Raji (cell line): ENCODE data around the gene RUFY1.

Source experiments
- POLR2A ChIP-seq: IDR thresholded peaks from 2 replicates; pipeline ENCODE4 v1.6.1; 2011; ENCODE audit warnings: low read depth, low read length, control low read depth; ENCODE audit not compliant: insufficient read depth

Gene RUFY1, protein sequence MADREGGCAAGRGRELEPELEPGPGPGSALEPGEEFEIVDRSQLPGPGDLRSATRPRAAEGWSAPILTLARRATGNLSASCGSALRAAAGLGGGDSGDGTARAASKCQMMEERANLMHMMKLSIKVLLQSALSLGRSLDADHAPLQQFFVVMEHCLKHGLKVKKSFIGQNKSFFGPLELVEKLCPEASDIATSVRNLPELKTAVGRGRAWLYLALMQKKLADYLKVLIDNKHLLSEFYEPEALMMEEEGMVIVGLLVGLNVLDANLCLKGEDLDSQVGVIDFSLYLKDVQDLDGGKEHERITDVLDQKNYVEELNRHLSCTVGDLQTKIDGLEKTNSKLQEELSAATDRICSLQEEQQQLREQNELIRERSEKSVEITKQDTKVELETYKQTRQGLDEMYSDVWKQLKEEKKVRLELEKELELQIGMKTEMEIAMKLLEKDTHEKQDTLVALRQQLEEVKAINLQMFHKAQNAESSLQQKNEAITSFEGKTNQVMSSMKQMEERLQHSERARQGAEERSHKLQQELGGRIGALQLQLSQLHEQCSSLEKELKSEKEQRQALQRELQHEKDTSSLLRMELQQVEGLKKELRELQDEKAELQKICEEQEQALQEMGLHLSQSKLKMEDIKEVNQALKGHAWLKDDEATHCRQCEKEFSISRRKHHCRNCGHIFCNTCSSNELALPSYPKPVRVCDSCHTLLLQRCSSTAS

DNA sequence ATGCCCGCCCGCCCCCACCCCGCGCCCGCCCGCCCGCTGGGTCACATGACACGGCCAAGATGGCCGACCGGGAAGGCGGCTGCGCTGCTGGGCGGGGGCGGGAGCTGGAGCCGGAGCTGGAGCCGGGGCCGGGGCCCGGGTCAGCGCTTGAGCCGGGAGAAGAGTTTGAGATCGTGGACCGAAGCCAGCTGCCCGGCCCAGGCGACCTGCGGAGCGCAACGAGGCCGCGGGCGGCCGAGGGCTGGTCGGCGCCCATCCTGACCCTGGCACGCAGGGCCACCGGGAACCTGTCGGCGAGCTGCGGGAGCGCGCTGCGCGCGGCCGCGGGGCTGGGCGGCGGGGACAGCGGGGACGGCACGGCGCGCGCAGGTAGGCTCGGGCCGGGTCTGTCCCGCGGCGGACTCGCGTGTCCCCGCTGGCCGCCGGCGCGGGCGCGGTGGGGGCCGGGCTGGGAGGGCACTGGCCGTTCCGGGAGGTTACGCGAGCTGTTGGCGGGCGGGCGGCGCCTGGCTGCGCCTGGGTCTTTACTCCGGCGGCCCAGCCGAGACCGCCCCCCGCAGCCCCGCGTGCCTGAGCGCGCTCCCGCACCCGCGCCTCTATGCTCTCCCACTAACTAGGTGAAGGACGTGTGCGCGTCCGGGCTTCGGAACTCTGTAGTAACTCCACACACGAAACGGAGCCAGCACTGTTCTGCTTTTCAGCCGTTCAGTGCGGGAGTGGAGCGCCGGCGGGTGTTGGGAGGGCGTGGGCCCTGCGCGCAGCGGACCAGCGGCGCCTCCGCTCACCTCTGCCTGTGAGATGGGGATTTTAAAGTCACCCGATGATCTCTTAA is at the start of gene RUFY1:
Gene RUFY1, plus strand, starts transcription at position 44 of the 832 bp plus-strand sequence. Its CDS starts 16 bp downstream, at position 60.
- peak; percentile 77 for TF ChIP-seq POLR2A

DNA sequence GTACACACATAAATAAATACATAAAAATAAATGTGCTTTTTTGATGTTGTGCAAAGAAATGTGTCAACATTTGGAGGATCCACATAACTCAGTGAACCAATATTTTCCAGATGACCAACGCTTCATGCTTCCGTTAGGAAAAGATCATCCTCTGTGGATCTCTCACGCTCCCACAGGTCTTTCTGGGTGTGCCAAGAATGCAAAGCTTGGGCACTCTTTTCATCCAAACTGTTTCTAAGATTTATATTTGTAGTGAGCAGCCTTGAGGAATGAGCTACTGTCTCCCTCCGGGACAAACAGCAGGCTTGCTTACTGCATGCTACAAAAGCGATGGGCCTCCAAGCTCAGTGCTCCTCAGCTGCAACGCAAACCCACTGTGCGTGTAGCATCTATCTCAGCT is 46.2 kb upstream of the RUFY1 start:
- no peak for TF ChIP-seq POLR2A

DNA sequence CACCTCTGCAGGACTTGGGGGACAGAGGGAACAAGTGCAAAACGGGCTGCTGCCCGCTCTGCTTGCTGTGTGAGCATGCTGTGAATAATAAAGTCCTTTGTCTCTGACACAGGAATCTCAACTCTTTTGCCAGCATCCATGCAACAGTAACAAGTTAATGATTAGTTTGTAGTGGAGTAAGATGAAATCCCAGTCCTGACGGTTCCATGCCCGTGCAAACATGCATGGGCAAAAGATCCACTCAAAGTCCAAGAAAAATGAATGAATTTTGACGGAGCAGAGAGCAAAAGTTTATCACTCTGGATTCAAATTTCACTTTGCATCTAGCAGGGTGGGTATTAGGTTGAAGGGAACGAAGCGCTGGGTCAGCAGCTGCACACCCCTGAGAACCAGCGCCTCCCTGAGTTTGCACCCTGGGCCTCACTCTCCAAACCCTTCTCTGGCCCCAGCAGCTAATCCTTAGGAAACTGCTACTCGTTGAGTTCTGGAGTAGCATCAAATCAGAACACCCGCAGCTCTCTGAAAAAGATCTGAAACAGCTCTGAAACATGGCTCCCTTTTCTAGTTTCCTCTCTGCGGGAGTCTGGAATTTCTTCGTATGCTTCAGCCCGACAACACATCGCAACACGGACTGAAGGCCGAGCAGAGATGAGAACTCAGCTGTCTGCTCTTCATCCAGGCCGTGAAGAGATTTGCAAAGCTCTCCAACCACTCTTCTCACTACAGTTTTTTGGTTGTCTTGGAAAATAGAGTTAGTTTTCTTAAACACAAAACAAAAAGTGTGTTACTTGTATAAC is 45.6 kb upstream of the RUFY1 start:
- no peak for TF ChIP-seq POLR2A

DNA sequence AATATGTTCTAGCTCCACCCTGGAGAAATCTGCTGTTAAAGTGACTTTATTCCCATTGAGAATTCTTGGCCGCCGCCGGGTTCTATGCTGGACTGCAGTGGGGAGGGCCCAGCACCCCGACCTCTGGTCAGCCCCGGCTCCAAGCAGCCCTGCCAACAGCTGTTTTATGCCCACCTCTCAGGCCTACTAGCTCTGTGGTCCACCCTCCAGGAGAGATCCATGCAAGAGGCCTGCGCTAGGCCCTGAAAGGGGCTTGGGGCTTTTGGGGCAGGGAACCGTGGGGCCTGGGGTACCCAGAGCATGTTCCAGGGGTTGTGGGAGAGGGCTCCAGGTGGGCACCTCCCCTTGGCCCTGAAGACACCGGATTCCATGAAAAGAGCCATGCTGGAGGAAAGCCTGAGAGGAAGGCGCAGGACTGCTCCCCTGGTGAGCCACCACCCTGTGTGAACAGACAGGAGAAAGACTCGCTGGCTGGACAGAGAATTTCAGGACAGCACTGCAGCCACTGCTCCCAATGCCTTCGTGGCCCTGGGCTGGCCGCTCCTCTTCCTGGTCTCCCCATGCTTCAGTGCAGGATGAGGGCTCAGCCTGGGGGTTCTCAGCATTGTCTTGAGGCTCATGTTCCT is 44.6 kb upstream of the RUFY1 start:
- no peak for TF ChIP-seq POLR2A

DNA sequence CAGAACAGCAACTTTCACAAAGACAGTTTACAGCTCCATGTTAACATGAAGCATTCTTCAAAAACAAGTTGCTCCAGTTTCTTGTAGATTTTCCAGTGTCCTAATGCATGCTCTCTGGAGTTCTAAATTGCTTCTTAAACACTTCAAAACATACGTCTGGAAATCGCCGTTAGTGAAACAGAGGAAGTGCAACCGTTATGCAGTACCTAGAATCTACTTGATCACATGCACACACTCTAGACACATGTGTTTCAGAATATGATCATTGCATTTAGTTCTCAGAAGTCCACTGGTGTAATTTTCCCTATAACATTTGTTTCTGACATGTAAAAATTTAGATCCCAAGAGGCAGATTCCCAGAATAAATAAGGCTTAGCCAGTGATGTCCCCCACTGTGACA is 41.1 kb upstream of the RUFY1 start:
- no peak for TF ChIP-seq POLR2A

DNA sequence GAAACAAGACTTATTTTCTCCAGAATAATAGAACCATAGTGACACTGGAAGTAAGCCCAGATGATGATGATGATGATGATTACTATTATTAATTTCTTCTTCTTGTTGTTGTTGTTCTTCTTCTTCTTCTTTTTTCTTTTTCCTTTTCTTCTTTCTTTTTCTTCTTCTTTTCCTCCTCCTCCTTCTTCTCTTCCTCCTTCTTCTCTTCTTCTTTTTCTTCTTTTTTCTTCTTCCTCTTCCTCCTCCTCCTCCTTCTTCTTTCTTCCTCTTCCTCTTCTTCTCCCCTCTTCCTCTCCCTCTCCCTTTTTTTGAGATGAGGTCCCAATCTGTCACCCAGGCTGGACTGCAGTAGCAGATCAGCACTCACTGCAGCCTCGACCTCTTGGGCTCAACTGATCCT is 40.5 kb upstream of the RUFY1 start:
- no peak for TF ChIP-seq POLR2A

DNA sequence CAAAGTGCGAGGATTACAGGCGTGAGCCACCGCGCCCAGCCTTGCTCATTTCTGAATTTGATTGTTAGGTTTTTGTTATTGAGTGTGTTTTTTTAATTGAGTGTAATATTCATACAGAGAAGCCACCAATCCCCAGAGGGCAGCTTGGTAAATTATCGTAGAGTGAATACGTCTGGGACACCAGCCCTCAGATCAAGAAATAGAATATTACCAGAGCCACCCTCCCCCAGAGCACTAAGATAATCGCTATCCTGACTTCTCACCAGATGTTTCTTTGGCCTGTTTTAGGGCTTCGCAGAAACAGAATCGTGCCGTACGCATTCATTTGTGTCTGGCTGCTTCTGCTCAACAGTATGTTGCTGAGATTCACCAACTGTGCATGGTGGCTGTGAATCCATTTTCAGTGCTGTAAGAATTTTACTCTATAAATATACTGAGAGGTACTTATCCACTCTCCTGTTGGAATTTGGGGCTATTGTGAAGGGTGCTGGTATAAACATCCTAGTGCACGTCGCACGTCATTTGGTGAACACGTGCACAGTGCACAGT is 37.8 kb upstream of the RUFY1 start:
- TF ChIP-seq POLR2A, result no peak

DNA sequence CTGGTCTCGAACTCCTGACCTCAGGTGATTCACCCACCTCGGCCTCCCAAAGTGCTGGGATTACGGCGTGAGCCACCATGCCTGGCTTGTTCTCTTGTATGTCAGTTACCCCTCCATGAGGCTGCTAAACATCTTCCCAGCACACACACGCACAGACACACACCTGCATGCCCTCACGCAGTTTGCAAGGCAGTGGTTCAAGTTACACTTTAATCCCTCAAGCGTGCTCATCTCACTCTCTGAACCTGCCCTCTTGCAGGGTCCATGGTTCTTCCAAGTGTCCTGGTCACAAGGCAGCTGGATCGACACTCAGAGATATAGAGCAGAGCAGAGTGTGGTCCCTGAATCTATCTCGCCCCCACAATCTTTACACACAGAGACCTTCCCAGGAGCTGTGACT is 34.1 kb upstream of the RUFY1 start:
- no peak for TF ChIP-seq POLR2A

DNA sequence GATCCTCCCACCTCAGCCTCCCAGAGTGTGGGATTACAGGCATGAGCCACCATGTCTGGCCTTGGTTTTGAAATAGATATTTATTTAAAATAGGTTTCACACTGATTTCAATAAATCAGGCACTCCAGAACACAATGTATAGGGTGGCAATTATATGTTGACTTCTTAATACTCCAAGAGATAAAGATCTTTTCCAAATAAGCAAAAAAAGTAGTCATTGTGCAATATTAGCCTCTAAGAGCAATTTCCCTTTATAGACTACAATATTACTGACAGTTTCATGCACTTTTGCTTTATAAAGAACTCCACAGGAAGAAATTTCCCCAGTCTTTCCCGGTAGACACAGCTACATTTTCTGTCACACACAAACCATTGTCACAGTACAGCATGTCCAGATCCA is 23.4 kb upstream of the RUFY1 start:
- TF ChIP-seq POLR2A, result no peak

DNA sequence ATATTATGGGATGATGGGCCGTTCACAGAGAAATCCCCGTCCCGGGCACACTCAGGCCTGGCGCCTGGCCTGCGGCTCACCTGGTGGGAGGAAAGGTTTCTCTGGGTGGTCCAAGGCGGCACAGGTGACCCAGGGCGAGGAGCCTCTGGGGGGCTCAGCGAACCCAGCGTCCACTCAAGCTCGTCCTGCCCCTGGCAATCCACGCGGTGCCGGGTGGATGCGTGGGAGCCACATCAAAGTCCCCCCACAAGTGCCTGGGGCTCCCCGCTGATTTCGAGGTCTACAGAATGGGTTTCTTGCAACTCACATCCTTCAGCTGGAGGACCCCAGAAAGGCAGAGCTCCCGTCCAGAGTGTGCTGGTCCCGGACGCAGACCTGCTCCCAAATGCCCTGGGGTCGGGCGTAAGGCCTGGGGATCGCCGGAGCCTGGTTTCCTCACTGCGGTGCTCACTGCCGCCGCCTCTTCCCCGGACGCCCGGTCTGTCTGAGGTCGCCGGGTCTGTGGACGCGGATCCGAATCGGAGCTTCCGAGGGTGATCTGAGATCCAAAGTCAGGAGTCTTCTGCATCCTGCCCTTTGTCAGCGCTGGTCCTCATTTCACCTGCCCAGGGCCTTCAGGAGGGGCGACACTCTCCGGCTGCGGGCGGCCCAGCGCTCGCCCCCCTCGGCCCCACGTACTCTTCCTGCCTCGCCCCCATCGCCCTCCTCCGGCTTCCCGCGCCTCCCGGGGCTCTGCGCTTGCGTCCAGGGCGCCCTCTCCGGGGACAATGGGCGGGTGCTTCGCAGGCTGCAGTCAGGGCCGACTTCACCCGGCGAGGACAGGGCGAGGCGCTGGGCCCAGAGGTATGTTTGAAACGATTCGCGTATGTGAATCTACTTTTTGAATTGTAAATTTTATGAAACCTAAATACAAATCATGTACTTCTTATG is 20.0 kb upstream of the RUFY1 start:
- no peak for TF ChIP-seq POLR2A

DNA sequence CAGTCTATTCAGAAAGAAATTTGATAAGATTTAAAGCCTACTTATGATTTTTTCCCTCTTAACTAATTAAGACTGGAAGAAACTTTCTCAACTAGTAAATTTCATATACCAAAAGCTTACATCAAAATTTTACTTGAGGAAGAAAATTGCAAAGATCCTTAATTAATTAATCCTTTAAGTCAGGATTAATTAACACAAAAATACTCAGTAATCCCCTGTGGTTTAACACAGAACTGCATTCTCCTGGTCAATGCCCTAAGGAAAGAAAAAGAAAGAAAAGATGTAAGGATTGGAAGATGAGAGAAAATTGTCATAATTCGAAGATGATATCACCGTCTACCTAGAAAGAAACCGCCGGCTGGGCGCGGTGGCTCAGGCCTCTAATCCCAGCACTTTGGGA is 17.3 kb upstream of the RUFY1 start:
- no peak for TF ChIP-seq POLR2A

DNA sequence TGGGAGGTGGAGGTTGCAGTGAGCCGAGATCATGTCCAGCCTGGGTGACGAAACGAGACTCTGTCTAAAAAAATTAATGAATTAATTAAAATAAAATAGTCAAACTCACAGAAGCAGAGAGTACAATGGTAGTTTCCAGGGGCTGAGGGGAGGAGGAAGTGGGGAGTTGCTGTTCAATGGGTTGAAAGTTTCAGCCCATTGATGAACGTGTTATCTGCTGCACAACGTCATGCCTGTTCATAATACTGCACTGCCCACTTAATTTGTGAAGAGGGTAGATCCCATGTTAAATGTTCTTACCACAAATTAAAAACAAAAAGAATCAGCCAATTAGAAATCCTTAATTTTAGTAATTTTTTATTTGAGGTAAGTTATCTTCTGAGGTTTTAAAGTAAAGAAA is 16.4 kb upstream of the RUFY1 start:
- TF ChIP-seq POLR2A, result no peak

DNA sequence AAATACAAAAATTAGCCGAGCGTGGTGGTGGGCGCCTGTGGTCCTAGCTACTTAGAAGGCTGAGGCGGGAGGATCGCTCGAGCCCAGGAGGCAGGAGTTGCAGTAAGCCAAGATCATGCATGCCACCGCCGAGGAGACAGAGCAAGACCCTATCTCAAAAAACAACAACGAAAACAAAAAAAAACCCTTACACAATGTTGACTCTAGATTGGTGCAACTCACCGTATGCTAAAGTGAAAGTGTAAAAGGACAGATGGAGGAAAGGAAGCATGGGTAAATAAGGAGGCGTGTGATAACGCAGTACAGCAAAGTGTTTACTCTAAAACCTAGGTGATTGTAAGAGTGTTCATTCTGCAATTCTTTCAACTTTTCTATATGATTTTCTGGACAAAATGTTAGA is 15.9 kb upstream of the RUFY1 start:
- no peak for TF ChIP-seq POLR2A
